GM19238 (cell line): ENCODE results near the gene UBL7.
"Not testable (repeated sequence)": the region's sequence is repeated elsewhere in the genome, so short reads cannot be mapped to it uniquely, and the experiment has no call there.

Experiments
- DNase-seq: peaks from one replicate; pipeline ENCODE4 v3.0.0; 2011; ENCODE audit warnings: low spot score; ENCODE audit not compliant: insufficient read length

Gene UBL7

DNA sequence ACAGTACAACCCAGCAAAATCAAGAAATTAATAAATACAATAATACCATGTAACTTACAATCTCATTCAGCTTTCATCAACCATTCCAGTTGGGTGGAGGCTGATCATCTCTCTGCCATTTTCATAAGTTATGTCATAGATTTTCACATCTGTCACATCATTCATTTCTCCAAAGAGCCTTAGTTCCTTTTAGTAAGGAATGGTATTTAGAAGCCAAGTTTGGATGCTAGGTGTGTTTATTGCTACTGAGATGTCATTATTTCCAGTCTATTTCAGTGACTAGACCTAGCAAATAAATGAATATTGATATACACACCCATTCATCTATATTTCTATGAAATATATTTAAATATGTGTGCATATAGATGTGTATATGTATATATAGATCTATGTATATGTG is 2.7 kb upstream of the UBL7 start:
- no peak for DNase-seq

DNA sequence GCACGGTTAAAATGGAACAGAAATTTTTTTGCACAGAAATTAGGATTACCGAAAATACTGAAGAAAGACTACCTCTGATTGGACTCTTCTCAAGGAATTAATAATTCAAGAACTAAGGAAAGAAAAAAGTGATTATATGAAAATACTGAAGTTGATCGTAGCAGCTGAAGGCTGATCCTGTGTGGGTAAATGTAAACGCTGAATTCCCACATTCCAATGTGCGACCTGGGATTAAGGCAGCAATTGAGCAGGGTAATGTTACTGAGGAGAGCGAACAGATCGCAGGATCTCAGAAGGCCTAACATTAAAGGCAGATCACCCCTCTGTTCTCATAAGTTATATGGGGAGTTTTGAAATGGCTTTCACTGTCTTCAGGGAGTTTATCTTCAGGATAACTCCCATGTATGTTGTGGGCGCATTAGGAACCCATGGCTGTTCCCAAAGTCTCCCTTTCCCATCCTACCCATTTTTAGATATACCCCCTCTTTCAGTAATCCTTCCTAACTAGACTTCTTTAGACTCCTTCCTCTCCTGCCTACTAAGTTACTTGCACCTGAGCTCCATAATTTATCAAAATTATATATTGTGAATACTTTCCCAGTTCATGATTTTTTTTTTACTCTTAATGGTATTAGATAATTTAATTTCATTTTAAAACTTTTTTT is 1.0 kb upstream of the UBL7 start:
- no peak for DNase-seq

DNA sequence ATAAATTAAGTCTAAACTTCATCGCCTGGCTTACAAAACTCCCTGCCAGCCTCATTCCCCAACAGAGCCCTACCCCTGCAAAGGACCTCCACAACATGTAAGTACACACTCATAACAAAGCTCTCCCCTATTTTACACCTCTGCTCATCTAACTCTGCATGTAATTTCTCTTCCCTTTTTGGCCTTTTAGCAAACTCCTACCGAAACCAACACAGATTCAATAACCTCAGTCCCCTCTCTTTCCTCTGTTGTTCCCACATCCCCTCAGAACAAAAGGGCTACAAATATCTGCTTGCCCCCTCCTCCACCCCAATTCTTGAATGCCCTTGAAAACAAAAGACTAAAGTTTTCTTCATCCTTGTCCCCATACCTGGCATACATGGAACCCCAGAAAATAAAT is 662 bp downstream of the UBL7 start:
- no peak for DNase-seq

DNA sequence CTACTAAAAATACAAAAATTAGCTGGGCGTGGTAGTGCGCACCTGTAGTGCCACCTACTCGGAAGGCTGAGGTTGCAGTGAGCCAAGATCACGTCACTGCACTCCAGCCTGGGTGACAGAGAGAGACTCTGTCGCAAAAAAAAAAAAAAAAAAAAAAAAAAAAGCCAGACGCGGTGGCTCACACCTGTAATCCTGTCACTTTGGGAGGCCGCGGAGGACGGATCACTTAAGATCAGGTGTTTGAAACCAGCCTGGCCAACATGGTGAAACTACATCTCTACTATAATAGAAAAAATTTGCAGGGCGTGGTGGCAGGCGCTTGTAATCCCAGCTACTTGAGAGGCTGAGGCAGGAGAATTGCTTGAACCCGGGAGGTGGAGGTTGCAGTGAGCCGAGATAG is 1.2 kb downstream of the UBL7 start:
- not testable (repeated sequence) for DNase-seq

DNA sequence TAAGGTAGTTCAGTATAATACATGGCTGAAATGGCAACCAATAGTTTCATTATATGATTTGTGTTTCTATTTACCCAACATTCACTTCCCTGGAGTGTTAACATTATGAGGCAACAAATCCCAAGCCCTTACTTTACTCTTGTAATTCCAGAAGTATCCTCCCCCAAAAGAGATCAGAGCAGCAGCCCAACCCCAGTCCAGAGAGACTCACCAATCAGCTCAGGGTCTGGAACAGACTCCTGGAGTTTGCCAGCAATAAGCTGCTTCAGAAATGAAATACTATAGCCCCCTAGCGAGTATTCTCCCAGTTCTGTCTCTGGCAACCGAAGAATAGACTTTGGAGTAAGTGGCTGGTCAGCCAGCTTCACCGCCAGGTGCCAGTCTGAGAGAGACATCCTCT is 2.5 kb downstream of the UBL7 start:
- no peak for DNase-seq

DNA sequence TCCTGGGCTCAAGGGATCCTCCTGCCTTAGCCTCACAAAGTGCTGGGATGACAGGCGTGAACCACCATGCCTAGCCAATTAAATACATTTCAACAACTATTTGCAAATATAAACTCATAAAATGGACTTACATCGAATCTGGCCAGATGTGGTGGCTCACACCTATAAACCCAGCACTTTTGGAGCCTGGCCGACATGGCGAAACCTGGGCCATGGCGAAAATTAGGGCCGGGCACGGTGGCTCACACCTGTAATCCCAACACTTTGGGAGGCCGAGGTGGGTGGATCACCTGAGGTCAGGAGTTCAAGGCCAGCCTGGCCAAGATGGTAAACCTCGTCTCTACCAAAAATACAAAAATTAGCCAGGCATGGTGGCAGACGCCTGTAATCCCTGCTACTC is 3.9 kb downstream of the UBL7 start:
- not testable (repeated sequence) for DNase-seq

DNA sequence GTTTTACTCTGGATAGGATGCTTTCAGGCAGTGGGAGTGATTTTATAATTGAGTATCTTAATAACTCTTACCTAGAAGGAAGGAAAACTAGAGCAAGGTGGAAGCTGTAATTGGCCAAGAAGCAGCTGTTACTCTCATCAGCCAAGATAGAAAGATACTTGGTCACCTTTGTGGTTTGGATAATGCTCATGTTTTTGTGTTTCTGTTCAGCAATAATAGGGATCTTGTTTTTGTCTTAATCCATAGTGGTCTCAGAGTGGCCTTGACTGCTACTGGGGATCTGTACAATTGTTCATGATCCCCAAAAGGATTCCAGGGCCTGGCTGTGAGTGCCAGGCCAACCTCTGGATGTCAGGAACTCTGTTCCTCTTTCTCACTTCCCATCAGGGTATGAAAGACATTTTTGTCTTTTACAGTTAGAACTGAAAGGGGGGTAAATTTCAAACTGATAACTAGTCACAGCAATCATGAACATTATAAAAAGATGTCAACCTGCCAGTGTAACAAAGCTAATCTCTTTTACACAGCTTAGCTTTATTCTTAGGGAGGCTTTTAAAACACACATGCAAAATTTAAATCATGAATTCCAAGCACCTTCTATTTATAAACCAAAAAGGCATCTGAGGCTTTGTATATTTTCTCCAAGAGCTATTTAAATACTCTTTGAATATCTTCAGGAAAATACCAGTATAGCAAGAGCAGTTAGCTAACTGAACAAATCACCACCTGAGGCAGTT is 6.0 kb downstream of the UBL7 start:
- DNase-seq: no peak

DNA sequence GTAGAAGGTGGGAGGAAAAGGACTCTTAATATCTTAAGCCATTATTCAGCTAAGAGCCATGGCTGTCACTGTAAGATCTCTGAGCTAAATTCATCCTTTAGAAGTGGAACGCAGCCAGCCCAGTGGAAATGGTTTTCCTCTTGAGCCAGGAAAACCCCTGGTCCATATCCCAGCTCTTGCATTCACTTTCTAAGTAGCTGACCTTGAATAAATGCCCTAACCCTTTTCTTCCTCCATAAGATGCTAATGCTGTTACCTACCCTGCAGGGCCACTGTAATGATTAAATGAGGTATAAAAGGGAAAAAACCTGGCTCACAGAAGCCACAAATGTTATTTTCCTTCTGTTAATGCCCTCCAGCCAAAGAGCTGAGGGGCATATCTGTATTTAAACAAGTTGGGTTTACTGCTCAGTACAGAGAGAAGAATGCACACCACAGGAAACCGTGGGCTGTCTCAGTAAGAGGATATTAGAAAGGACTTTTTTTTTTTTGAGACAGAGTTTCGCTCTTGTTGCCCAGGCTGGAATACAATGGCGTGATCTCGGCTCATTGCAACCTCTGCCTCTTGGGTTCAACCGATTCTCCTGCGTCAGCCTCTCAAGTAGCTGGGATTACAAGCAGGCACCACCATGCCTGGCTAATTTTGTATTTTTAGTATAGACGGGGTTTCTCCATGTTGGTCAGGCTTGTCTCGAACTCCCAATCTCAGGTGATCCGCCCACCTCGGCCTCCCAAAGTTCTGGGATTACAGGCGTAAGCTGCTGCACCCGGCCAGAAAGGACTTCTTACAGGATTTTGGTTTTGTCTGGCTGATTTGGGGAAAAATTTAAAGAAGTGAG is 6.8 kb downstream of the UBL7 start:
- DNase-seq: no peak

DNA sequence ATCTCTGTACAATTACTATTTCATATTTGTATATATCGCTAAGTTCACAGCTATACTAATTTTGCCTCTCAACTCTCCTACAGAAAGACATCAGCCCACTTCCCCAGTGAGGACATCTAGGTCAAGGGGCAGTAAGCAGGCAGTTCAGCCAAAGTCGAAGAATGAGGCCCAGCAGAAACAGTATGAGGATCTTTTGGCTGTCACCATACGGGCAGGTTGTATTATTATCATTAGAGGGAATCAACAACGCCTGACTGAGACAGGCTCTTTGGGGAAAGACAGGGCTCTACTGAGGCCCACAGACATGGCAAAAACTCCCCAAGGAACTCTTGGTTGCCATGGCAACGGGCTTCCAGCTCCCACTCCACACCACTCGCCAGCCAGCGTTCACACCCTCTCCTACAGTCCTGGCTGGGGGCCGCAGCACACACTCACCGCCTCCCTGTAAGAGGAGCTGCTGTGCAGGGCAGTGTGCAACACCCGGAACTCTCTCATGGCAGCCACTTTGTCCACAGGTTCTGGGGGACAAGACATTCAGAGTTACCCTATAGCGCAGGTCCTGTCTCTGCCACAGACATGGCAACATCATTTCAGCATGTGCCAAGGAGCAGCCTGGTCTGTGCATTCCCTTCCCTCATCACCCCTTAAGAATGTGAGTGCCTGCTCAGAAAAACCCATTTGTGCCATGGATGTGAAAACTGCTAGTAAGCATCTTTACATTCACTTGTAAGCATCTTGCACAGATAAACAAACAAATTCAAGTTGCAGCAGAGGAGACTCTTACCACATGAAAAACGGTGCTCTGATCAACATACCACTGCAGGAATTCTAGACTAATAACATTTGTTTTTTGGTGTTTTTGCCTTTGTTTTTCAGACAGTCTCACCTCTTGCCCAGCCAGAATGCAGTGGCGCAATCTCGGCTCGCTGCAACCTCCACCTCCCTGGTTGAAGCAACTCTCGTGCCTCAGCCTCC is 8.8 kb downstream of the UBL7 start:
- no peak for DNase-seq

DNA sequence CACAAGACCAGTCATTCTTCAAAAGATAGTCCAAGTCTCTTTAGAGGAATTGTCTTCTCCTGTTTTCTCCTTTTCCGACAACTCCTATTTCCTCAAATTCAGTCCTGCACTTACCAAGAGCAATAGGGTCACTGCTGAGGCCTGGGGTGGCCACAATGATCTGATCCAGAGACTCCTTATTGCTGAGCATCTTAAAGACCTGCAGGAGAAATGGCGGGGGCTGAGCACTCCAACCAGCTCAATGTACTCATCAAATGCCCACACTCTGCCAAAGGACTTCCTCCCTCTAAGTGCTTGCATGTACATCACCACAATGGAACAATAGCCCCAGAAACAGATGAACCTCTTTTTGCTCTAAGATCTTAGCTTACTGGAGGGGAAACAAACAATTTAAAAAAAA is 9.6 kb downstream of the UBL7 start:
- no peak for DNase-seq

DNA sequence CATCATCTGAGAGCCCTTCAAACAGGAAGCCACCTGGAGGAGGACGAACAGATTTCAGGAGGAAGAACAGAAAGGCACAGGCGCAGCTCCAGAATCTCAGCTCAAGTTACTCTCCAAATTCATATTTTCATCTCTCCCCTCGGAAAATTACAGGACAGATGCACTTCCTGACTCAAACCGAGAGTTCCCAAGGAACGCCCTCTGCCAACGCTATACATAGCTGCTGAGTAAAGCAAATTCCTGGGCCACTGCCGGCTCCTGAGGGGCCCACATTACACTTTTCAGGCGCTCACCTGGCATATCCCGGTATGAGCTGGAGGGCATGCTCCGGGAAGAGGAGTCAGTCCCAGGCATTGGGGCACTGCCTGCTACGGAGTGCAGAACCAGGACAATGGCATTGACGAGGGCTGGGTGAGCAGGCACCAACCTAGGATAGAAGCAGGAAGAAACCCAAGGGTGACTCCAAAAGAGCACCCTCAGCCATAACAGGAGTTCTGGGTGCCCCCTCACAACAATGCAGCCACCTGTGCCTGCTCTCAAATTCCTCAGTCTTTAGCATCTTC is 11.2 kb downstream of the UBL7 start:
- no peak for DNase-seq

DNA sequence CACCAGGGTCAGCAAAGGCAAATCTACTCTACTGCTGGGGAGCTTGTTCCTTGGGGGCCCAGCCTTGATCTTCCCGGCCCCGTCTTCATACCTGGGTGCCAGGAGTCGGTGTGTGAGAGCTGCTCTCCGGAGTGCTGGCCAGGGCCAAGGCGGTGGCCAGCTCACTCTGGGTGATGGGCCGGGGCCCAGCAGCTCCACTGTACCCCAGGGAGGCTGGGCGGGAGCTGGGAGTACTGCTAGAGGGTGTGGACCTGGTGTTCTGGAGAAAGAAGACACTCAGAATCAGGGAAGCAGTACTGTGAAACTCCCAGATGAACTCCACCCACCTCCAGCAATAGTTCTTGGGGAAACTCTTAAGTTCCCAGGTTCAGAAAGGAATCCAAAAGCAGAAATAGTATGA is 11.9 kb downstream of the UBL7 start:
- no peak for DNase-seq

DNA sequence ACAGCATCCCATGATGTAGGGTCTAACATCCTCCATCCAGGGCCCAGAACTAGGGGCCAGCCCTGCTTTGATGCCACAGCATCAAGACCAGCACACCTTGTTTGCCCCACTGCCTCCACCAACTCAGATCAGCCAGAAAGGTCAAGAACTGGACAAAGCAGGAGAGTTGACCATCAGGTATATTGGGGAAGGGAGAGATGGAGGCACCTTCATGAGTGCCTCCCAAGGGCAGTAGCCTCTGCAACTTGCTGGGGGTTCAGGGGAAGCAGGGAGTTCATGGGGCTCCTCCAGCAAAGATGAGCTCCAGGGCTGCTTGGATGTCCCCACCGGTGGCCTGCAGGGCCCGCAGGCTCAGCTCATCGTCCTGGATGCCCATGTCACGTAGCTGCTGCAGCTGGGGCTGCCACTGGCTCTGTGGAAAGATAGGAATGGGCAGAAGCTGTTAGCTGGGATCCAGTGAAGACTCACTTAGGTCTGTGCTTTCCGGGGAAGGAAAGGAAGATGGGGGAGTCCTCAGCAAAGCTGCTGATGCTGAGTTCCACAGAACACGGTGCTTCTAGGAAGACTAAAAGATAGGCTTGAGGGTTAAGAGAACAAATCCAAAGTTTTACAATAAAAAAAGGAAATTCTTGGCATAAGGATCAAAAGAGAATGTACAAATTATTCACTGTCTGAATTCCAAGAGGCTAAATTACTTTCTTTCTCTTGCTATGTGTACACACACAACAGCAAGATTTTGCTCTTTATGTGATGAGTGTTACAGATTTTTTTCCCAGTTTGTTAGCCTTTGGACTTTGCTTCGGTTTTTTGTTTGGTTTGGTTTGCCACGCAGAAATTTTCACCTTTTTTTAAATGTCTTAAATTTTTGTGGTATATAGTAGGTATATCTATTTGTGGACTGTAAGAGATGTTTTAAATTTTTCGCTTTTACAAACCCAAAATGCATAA is 14.9 kb downstream of the UBL7 start:
- DNase-seq: no peak

DNA sequence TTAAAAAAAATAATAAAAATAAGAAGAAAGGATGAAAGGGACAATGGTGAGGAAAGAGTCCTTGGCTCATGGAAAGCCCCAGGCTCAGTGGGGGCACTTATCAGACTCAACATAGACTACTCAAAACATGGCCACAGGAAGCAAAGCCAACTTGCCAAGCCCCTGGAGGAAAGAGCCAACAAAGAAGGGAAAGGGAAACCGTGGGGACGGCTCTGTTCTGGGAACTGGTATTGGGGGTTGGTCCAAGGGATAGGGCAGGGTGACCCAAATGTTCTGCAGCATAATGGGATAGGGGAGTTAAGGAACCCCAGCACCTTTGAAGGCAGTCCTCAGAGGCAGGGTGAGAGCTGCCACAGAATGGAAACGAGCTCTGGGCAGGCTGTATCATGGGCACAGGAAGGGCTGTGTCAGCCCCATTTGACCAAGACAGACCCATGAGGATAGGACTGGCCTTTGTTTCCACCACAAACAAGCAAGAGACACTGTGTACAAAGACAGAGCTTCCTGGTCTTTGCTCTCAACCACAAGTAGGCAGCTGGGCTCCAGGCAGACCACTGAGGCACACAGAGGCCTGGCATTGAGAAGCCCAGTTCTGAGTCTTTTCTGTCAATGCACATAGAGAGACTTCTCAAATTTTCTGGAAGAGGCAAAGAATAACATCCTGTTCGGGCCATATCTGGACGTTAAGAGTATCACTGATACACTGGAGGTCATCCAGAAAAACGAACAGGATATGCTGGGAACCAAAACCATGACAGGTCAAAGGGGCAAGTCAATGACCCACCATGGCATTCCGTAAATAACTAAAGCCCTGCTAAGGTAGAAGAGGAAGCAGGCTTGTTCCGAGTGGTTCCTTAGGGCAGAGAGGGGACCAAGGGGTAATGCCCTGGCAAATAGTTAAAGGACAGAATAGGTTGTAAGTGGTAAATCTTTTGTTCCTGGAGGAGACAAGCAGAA is 16.6 kb downstream of the UBL7 start:
- no peak for DNase-seq

DNA sequence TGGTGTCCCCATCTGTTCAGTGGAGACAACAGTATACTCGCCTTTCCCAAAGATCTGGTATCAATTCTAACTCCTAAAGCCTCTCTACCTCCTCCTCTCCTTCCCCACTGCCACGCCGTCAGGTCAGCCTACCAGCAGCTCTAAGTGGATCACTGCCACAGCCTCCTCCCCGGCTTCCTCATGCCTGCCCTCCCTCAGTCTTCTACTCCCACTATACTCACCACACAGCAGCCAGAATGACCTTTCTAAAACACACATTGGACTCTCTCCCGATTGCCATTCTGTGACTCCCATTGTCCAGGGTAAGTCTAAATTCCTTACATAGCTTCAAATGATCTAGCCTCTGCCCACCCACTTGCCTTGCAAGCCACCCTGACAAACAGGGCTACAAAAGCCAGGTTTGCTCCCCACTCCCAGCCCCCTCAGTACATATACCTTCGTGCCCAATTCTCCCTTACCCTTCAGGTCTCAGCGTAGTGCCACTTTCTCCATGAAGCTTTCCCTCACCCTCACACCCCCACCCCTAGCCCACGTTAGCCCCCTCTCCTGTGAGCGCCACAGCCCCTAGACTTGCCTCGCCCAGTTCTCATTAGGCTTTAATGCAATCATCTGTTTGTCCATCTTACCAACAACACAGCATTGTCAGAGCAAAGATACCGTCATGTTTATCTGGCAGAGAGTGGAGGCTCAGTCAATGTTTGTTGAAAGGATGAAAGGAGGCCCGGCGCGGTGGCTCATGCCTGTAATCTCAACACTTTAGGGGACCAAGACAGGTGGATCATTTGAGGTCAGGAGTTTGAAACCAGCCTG is 17.7 kb downstream of the UBL7 start:
- no peak for DNase-seq

DNA sequence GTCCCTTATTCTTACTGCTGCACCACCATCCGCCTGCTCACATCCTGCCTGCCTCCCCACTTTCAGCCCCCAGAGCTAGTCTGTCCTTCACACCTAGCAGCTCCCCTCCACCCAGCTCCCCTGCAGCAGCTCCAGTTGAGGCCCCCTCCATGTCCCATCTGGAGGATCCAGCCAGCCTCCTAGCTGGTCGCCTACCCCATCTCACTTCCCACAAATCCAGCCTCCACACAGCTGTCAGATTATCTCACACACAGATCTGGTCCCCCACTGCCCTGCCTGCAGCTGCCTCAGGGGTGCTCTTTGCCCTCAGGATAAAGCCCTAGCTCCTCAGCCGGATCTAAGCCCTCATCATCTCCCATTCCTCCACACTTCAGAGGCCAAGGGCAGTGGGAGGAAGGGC is 18.4 kb downstream of the UBL7 start:
- DNase-seq: no peak

DNA sequence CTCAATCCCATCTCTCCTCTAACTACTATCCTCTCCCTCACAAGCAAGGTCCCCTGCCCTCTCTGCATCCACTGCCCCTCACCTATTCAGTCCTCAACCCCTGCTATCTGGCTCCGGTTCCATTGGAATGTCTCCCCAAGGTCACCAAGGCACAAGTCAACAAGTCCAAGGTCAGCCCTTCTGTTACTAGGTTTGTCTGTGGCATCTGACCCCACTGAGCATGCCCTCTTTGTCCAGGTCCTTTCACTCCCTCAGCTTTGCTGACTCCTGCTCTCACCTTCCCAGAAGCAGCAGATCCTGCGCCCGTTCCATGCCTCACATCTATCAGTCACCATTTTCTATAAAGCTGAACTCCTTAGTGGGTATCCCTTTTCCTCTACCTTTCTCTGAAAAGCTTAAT is 18.9 kb downstream of the UBL7 start:
- no peak for DNase-seq
